HG03378 (cell line): ENCODE data around the gene MOV10L1.

Experiments
- ATAC-seq: cut with Tn5 transposase; IDR thresholded peaks from one replicate; pipeline ENCODE4 v1.9.1; 2021; ENCODE audit warnings: mild to moderate bottlenecking, moderate library complexity; ENCODE audit not compliant: unreplicated experiment

The MOV10L1 gene

GRCh38 chr22:50058906-50059880, 30.6 kb upstream of the MOV10L1 start:
- ATAC-seq: no peak

GRCh38 chr22:50059881-50060262, 29.9 kb upstream of the MOV10L1 start:
- no peak for ATAC-seq

GRCh38 chr22:50060441-50061140, 29.2 kb upstream of the MOV10L1 start:
- no peak for ATAC-seq

GRCh38 chr22:50061141-50061823, 28.5 kb upstream of the MOV10L1 start:
- no peak for ATAC-seq

- ATAC-seq: no peak
These were observed 27.9 kb upstream of the MOV10L1 start for GRCh38 chr22:50061824-50062355.

GRCh38 chr22:50062509-50063135, 27.2 kb upstream of the MOV10L1 start:
- ATAC-seq: no peak

GRCh38 chr22:50063589-50064393, 26.0 kb upstream of the MOV10L1 start:
- ATAC-seq: no peak

GRCh38 chr22:50064453-50064852, 25.4 kb upstream of the MOV10L1 start:
- ATAC-seq: no peak

- no peak for ATAC-seq
These were observed 22.6 kb upstream of the MOV10L1 start for GRCh38 chr22:50067244-50067643.

- no peak for ATAC-seq
These were observed 21.7 kb upstream of the MOV10L1 start for GRCh38 chr22:50068096-50068495.

- no peak for ATAC-seq
These were observed 19.4 kb upstream of the MOV10L1 start for GRCh38 chr22:50070366-50070765.

GRCh38 chr22:50071432-50072166, 18.2 kb upstream of the MOV10L1 start:
- ATAC-seq: no peak

GRCh38 chr22:50072167-50072555, 17.6 kb upstream of the MOV10L1 start:
- no peak for ATAC-seq

- ATAC-seq: no peak
These were observed 16.9 kb upstream of the MOV10L1 start for GRCh38 chr22:50072714-50073538.

- no peak for ATAC-seq
These were observed 15.8 kb upstream of the MOV10L1 start for GRCh38 chr22:50074056-50074455.

- ATAC-seq: no peak
These were observed 15.0 kb upstream of the MOV10L1 start for GRCh38 chr22:50074551-50075530.
